GM23338 (cell line): ENCODE results near the gene LILRA1. TPM values are rescaled to one million over a fixed set of nuclear protein-coding genes. Genes with fewer than 3 reads are reported as not detected.

Experiments used
- ATAC-seq: fragments of 200-7000 bp; cut with Tn5 transposase; 3 replicates; pipeline ENCODE4 v1.9.1; 2020
- DNase-seq: peaks from one replicate; pipeline ENCODE4 v3.0.0-alpha.2; 2015; ENCODE audit warnings: low spot score
- H2AFZ ChIP-seq: fragments of 200-600 bp; sonication (generic); 2 replicates; pipeline ENCODE4 v1.8.0; 2016; ENCODE audit warnings: antibody characterized with exemption, mild to moderate bottlenecking, moderate library complexity
- H3F3A ChIP-seq: fragments of 200-600 bp; sonication (generic); replicated peaks from 2 replicates; pipeline ENCODE4 v1.8.0; 2017; ENCODE audit warnings: antibody characterized with exemption, mixed run types, low read depth
- H3K27ac ChIP-seq: fragments of 200-600 bp; sonication (generic); 2 replicates; pipeline ENCODE4 v1.6.1; 2016; ENCODE audit warnings: low read depth
- H3K27me3 ChIP-seq: fragments of 200-600 bp; sonication (generic); 2 replicates; pipeline ENCODE4 v1.8.0; 2016; ENCODE audit warnings: mild to moderate bottlenecking, mixed run types, moderate library complexity; ENCODE audit not compliant: insufficient read depth
- H3K36me3 ChIP-seq: fragments of 200-600 bp; sonication (generic); 2 replicates; pipeline ENCODE4 v1.8.0; 2016; ENCODE audit warnings: mild to moderate bottlenecking; ENCODE audit not compliant: insufficient read depth
- H3K4me1 ChIP-seq: fragments of 200-600 bp; sonication (generic); 2 replicates; pipeline ENCODE4 v1.8.0; 2016; ENCODE audit warnings: mild to moderate bottlenecking, moderate library complexity; ENCODE audit not compliant: insufficient read depth
- H3K4me2 ChIP-seq: fragments of 200-600 bp; sonication (generic); 2 replicates; pipeline ENCODE4 v1.7.1; 2017; ENCODE audit warnings: mixed run types
- H3K4me3 ChIP-seq: fragments of 200-600 bp; sonication (generic); 2 replicates; pipeline ENCODE4 v1.6.1; 2016; ENCODE audit warnings: mixed run types
- H3K79me2 ChIP-seq: fragments of 200-600 bp; sonication (generic); replicated peaks from 2 replicates; pipeline ENCODE4 v1.8.0; 2017; ENCODE audit warnings: mild to moderate bottlenecking; ENCODE audit not compliant: insufficient read depth
- H3K9me2 ChIP-seq: fragments of 200-600 bp; sonication (generic); 2 replicates; pipeline ENCODE4 v1.8.0; 2017; ENCODE audit not compliant: insufficient read depth
- H4K20me1 ChIP-seq: fragments of 200-600 bp; sonication (generic); replicated peaks from 2 replicates; pipeline ENCODE4 v1.8.0; 2017; ENCODE audit warnings: mild to moderate bottlenecking; ENCODE audit not compliant: insufficient read depth
- H3K27ac Mint-ChIP-seq: 2 replicates; pipeline ENCODE4 v1.8.0; 2020; ENCODE audit warnings: inconsistent platforms, mild to moderate bottlenecking, moderate library complexity, mixed read lengths
- H3K27me3 Mint-ChIP-seq: 3 replicates; pipeline ENCODE4 v1.8.0; 2022; ENCODE audit warnings: low read depth, mild to moderate bottlenecking, moderate library complexity, mixed read lengths, inconsistent platforms; ENCODE audit not compliant: insufficient read depth, poor library complexity
- H3K36me3 Mint-ChIP-seq: 3 replicates; pipeline ENCODE4 v1.8.0; 2021; ENCODE audit warnings: low read depth, mild to moderate bottlenecking, inconsistent platforms, moderate library complexity, mixed read lengths
- H3K4me1 Mint-ChIP-seq: 3 replicates; pipeline ENCODE4 v1.8.0; 2020; ENCODE audit warnings: mild to moderate bottlenecking, inconsistent platforms, mixed read lengths
- H3K4me3 Mint-ChIP-seq: 3 replicates; pipeline ENCODE4 v1.8.0; 2021; ENCODE audit warnings: moderate library complexity, mild to moderate bottlenecking, inconsistent platforms, mixed read lengths
- H3K9me3 Mint-ChIP-seq: 3 replicates; pipeline ENCODE4 v1.8.0; 2020; ENCODE audit warnings: moderate library complexity, mild to moderate bottlenecking, inconsistent platforms, mixed read lengths
- CREB1 ChIP-seq: fragments of 250-450 bp; sonication (Bioruptor Pico); IDR thresholded peaks from 2 replicates; pipeline ENCODE4 v1.5.0; 2020; ENCODE audit warnings: low read depth, mild to moderate bottlenecking, moderate library complexity
- CTCF ChIP-seq, 2 experiments: fragments of 200-600 bp in 1 of 2; sonication (generic) in 1 of 2; conservative IDR thresholded peaks; 2 replicates each; pipeline versions ENCODE4 v1.5.1 to v1.6.1; 2016 to 2017; ENCODE audit warnings: antibody characterized with exemption in 2 of 2, low read depth in 2 of 2, mild to moderate bottlenecking in 2 of 2, moderate library complexity in 1 of 2
- ETS1 ChIP-seq: IDR thresholded peaks from 2 replicates; pipeline ENCODE4 v1.6.1; 2016; ENCODE audit warnings: antibody characterized with exemption
- EZH2 ChIP-seq: fragments of 200-600 bp; sonication (generic); IDR thresholded peaks from one replicate; pipeline ENCODE4 v1.8.0; 2017; ENCODE audit warnings: antibody characterized with exemption, mild to moderate bottlenecking, low read depth; ENCODE audit not compliant: unreplicated experiment
- EZH2phosphoT487 ChIP-seq: fragments of 200-600 bp; sonication (generic); IDR thresholded peaks from one replicate; pipeline ENCODE4 v1.8.1; 2018; ENCODE audit warnings: antibody characterized with exemption; ENCODE audit not compliant: unreplicated experiment
- JUNB ChIP-seq: IDR thresholded peaks from one replicate; pipeline ENCODE4 v1.6.1; 2016; ENCODE audit warnings: antibody characterized with exemption; ENCODE audit not compliant: unreplicated experiment
- NANOG ChIP-seq: IDR thresholded peaks from 2 replicates; pipeline ENCODE4 v1.6.1; 2016; ENCODE audit warnings: antibody characterized with exemption, borderline replicate concordance
- POLR2AphosphoS5 ChIP-seq: IDR thresholded peaks from 2 replicates; pipeline ENCODE4 v1.6.1; 2016; ENCODE audit warnings: antibody characterized with exemption, low read depth
- REST ChIP-seq: IDR thresholded peaks from one replicate; pipeline ENCODE4 v1.6.1; 2018; ENCODE audit warnings: antibody characterized with exemption; ENCODE audit not compliant: unreplicated experiment
- STAT1 ChIP-seq: IDR thresholded peaks from one replicate; pipeline ENCODE4 v1.6.1; 2016; ENCODE audit warnings: antibody characterized with exemption; ENCODE audit not compliant: unreplicated experiment
- ZNF114 ChIP-seq: fragments of 250-450 bp; sonication (Bioruptor Pico); IDR thresholded peaks from 2 replicates; pipeline ENCODE4 v1.5.0; 2020; ENCODE audit warnings: mild to moderate bottlenecking, moderate library complexity
- ZNF331 ChIP-seq: fragments of 250-450 bp; sonication (Bioruptor Pico); IDR thresholded peaks from 2 replicates; pipeline ENCODE4 v1.5.0; 2020; ENCODE audit warnings: low read depth, mild to moderate bottlenecking, moderate library complexity
- polyA plus RNA-seq: library from polyadenylated mRNA; unstranded; fragments of >200 nt; fragmentation: Nextera tagmentation; extraction: Ambion mirVana; gene quantifications from 2 replicates; pipeline ENCODE4 v1.2.1, GENCODE V29; 2016
- total RNA-seq: library from RNA; depleted of rRNA; stranded (reverse); fragments of >200 nt; shearing (Covaris generic); gene quantifications from 2 replicates; pipeline ENCODE4 v1.2.3, GENCODE V29; 2014

LILRA1 gene
- total and polyA plus RNA-seq, 2 experiments from 2014 or later: not detected

- no peaks in the 10 kb centered on the region; the same call in 1 of the 2 replicates for H4K20me1 ChIP-seq
- no peak overlapping the region for H3K4me3 ChIP-seq
- H3K4me2 ChIP-seq: no peak overlapping the region
- ATAC-seq (no peak), DNase-seq (no peak)
- no peaks in the 10 kb centered on the region for H3K36me3 ChIP-seq
- no peak overlapping the region for H3K4me3 Mint-ChIP-seq
- H3K9me2 ChIP-seq: no peaks in the 10 kb centered on the region
- H3K27ac Mint-ChIP-seq: no peak overlapping the region
- no peak for TF ChIP-seq REST
- H3K27ac ChIP-seq: no peak overlapping the region
- H3K27me3 Mint-ChIP-seq: peaks cover 2% of the 10 kb centered on the region
- peaks cover 91% of the 10 kb centered on the region for H3K9me3 Mint-ChIP-seq
- H3K27me3 ChIP-seq: no peaks in the 10 kb centered on the region
- H3K36me3 Mint-ChIP-seq: peaks cover 19% of the 10 kb centered on the region; the same call in 2 of the 3 replicates
- no peaks in the 10 kb centered on the region for H3K79me2 ChIP-seq
- H2AFZ ChIP-seq: no peak overlapping the region
- no peaks in the 10 kb centered on the region for H3F3A ChIP-seq
- no peaks in the 10 kb centered on the region for H3K4me1 Mint-ChIP-seq
- H3K4me1 ChIP-seq: no peaks in the 10 kb centered on the region
These were observed 53.0 kb downstream of the LILRA1 start for GRCh38 chr19:54646331-54646841.

GRCh38 chr19:54648129-54648528, 54.7 kb downstream of the LILRA1 start:
- no peaks in the 10 kb centered on the region for H3K9me2 ChIP-seq
- Mint-ChIP-seq H3K36me3 (peaks cover 24% of the 10 kb centered on the region; the same call in 2 of the 3 replicates), H3K27me3 (peaks cover 2% of the 10 kb centered on the region), H3K4me3 (no peak overlapping the region), H3K9me3 (peaks cover 92% of the 10 kb centered on the region), H3K4me1 (no peaks in the 10 kb centered on the region), H3K27ac (no peak overlapping the region)
- DNase-seq (no peak), ATAC-seq (no peak)
- no peaks in the 10 kb centered on the region for H3K79me2 ChIP-seq
- no peaks in the 10 kb centered on the region; the same call in 1 of the 2 replicates for H4K20me1 ChIP-seq
- H3K4me2 ChIP-seq: no peak overlapping the region
- H3F3A ChIP-seq: no peaks in the 10 kb centered on the region
- no peaks in the 10 kb centered on the region for H3K4me1 ChIP-seq
- H3K27me3 ChIP-seq: no peaks in the 10 kb centered on the region
- no peak overlapping the region for H3K27ac ChIP-seq
- no peak overlapping the region for H2AFZ ChIP-seq
- H3K36me3 ChIP-seq: no peaks in the 10 kb centered on the region
- no peak overlapping the region for H3K4me3 ChIP-seq
- TF ChIP-seq EZH2: no peak
- TF ChIP-seq ZNF331 (CRISPR knock-in tag): no peak
- TF ChIP-seq CTCF (conservative IDR thresholded peaks at IDR 0.05; ENCODE audit: low read depth in 2 of 2): no peak
- TF ChIP-seq STAT1: no peak
- TF ChIP-seq ZNF114 (CRISPR knock-in tag): no peak
- TF ChIP-seq EZH2phosphoT487: no peak
- TF ChIP-seq NANOG: no peak
- TF ChIP-seq POLR2AphosphoS5: no peak
- TF ChIP-seq ETS1: no peak
- no peak for TF ChIP-seq REST
- no peak for TF ChIP-seq JUNB
- TF ChIP-seq CREB1 (CRISPR knock-in tag): no peak
